Measurements from ENCODE around the gene HIKESHI.

HIKESHI gene

DNA sequence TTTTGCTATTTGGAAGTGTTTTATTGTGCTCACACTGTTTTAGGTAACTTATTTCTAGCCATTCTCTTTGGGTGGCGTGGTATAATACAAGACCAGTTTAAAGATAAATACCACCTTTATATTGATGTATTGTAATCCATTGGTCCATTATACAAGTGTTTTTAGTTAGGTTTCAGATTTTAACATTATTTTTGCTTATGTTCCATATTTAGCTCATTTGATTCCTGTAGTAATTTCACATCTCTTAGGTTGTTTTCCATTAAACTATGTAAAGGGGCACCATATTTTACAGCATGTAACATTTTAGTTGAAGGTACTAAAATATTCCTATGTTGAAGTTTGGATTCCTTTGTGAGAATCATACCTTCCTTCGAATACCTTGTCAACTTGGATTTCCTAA lies 37.4 kb upstream of the HIKESHI start:
- H3K4me3 ChIP-seq (ENCODE audit: low read length) = no peak overlapping the region

DNA sequence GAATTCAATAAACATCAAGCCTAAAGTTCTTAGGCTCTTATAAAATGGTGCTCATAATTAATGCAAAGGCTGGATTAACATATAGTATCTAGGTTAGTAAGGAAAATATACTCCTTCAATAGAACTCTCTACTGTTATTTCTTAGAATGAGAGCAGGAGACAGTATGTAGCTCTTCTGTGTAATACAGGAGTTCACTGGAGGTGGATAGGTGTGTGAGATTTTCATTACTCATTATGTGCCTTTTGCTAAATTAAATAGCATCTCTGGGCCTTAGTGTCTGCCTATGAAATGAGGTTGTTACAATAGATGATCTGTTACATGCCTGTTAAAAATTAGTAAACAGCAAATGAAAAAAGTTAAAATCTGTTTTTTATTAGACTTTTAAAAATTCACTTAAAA lies 36.8 kb upstream of the HIKESHI start:
- TF ChIP-seq, protein P1, sequence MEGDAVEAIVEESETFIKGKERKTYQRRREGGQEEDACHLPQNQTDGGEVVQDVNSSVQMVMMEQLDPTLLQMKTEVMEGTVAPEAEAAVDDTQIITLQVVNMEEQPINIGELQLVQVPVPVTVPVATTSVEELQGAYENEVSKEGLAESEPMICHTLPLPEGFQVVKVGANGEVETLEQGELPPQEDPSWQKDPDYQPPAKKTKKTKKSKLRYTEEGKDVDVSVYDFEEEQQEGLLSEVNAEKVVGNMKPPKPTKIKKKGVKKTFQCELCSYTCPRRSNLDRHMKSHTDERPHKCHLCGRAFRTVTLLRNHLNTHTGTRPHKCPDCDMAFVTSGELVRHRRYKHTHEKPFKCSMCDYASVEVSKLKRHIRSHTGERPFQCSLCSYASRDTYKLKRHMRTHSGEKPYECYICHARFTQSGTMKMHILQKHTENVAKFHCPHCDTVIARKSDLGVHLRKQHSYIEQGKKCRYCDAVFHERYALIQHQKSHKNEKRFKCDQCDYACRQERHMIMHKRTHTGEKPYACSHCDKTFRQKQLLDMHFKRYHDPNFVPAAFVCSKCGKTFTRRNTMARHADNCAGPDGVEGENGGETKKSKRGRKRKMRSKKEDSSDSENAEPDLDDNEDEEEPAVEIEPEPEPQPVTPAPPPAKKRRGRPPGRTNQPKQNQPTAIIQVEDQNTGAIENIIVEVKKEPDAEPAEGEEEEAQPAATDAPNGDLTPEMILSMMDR (conservative IDR thresholded peaks at IDR 0.05; ENCODE audit: low read depth, low read length) = no peak
- no peak for DNase-seq (ENCODE audit: low read depth)
- no peak overlapping the region for H3K4me3 ChIP-seq (ENCODE audit: low read length)

More for the DNA sequence above, 37.4 kb upstream of the HIKESHI start:
- no peak for DNase-seq (ENCODE audit: low read depth)
- TF ChIP-seq, protein P1 (conservative IDR thresholded peaks at IDR 0.05; ENCODE audit: low read depth, low read length) = no peak

DNA sequence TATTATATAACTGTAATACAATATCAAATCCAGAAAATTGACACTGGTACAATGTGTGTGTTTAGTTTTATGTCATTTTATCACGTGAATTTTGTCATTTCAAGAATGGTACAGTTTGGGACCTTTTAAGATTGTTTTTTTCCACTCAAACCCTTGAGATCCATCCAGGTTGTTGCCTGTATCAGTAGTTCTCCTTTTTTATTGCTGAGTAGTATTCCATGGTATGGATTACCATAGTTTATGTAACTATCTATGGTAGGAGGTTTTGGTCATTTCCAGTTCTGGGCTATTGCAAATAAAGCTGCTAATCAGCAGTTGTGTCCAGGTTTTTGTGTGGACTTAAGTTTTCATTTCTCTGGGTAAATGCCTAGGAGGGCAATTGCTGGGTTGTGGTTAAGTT lies 32.4 kb upstream of the HIKESHI start:
- TF ChIP-seq, protein P1 (conservative IDR thresholded peaks at IDR 0.05; ENCODE audit: low read depth, low read length) = no peak
- DNase-seq (ENCODE audit: low read depth) = no peak
- no peak overlapping the region for H3K4me3 ChIP-seq (ENCODE audit: low read length)

- no peak overlapping the region for H3K4me3 ChIP-seq (ENCODE audit: low read length)
- no peak for DNase-seq (ENCODE audit: low read depth)
- TF ChIP-seq, protein P1 (conservative IDR thresholded peaks at IDR 0.05; ENCODE audit: low read depth, low read length) = peak; percentile 38
Measured at GRCh38 chr11:86274503-86274902, 27.5 kb upstream of the HIKESHI start.

DNA sequence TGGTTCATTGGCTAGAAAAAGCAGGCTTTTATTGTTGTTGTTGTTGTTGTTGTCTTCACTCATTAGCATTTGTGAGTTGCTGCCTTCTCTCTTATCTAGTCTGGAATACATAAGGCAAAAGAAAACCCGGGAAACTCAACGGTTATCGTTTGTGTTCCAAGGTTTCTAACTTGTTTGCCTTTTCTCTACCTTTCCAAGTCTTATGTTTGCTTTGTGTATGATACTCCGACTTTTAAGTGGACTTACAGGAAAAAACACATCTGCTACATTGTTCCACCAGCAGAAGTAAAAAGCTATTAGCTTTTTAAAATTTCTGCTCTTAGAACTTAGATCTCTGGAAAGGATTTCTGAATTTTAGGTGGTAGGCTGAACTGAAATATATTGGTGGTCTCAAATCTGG lies 27.0 kb upstream of the HIKESHI start:
- TF ChIP-seq, protein P1 (conservative IDR thresholded peaks at IDR 0.05; ENCODE audit: low read depth, low read length) = no peak
- H3K4me3 ChIP-seq (ENCODE audit: low read length) = no peak overlapping the region
- DNase-seq (ENCODE audit: low read depth) = no peak

DNA sequence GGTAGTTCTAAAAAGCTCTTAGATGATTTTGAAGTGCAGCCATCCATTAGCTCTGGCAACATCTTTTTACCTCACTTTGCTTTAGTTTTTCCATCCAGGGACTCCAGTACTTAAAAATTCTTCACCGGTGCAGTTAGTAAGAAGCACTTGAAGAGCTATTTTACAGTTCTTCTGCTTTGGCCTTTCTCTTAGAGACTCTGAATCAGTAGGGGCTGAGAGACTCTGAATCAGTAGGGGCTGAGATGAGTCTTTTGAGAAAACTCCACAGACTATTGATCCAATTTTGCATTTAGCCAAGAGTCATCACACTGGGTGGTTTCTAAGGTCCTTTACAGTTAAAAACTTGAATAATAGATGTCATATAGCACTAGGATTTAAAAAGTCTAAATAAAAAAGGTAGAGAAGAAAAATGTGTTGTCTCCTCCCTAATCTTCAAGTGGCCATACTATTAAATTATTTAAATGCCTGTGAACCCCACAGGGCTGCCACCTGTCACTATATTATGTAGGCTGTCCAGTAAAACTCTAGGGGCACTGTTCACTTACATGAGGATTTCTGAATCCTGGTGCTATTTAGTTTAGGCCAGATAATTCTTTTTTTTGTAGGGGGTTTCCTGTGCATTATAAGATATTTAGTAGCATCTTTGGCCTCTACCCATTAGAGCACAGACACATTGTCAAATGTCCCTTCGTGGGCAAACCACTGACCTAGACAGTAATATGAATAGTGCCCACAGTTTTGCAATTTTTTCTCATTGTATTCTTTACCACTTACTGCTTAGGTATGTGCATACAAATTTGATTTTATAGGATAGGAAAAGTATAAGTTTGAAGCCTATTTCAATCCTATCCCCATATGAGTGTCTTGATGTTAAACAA lies 26.3 kb upstream of the HIKESHI start:
- H3K4me3 ChIP-seq (ENCODE audit: low read length) = no peak overlapping the region
- TF ChIP-seq, protein P1 (conservative IDR thresholded peaks at IDR 0.05; ENCODE audit: low read depth, low read length) = no peak

GRCh38 chr11:86277741-86278140 lies 24.3 kb upstream of the HIKESHI start:
- H3K4me3 ChIP-seq (ENCODE audit: low read length) = no peak overlapping the region
- DNase-seq (ENCODE audit: low read depth) = no peak
- TF ChIP-seq, protein P1 (conservative IDR thresholded peaks at IDR 0.05; ENCODE audit: low read depth, low read length) = no peak

More for the DNA sequence above, 26.3 kb upstream of the HIKESHI start:
- no peak for DNase-seq (ENCODE audit: low read depth)

Measured in retinal pigment epithelial cell (primary cell).